Esophagus muscularis mucosa (tissue), 4 donors: ENCODE results near the gene MIGA2. TPM values are rescaled to one million over a fixed set of nuclear protein-coding genes. Genes with fewer than 3 reads are reported as not detected.
A peak's percentile ranks its signal among the peaks of the same experiment; 100 is the strongest.

Experiments used
- DNase-seq: peaks from one replicate; pipeline ENCODE4 v3.0.0-alpha.2; 2017; ENCODE audit errors: extremely low spot score
- H3K27ac ChIP-seq, 4 donors: fragments of 200-600 bp; sonication (generic); replicated peaks in 1 of 4; 1 replicate in 3 of 4; 2 replicates in 1 of 4; pipeline ENCODE4 v1.5.1; 2016 to 2019; ENCODE audit warnings: mild to moderate bottlenecking in 1 of 4
- H3K27me3 ChIP-seq, 4 donors: fragments of 200-600 bp; sonication (generic); one replicate each; pipeline versions ENCODE4 v1.5.1 to v1.6.0; 2016 to 2019
- H3K36me3 ChIP-seq, 4 donors: fragments of 200-600 bp; sonication (generic); one replicate each; pipeline ENCODE4 v1.5.1; 2016 to 2019
- H3K4me1 ChIP-seq, 4 donors: fragments of 200-600 bp; sonication (generic); one replicate each; pipeline ENCODE4 v1.5.1; 2016 to 2019
- H3K4me3 ChIP-seq, 4 donors: fragments of 200-600 bp; sonication (generic); 1 replicate in 2 of 4; 2 replicates in 2 of 4; pipeline ENCODE4 v1.5.1; 2016 to 2019; ENCODE audit warnings: mild to moderate bottlenecking in 4 of 4, moderate library complexity in 1 of 4
- H3K9me3 ChIP-seq, 4 donors: fragments of 200-600 bp; sonication (generic); 1 replicate in 3 of 4; 2 replicates in 1 of 4; pipeline ENCODE4 v1.5.1; 2016 to 2019
- CTCF ChIP-seq, 3 experiments: fragments of 200-600 bp in 2 of 3; fragments of 450-650 bp in 1 of 3; sonication (generic) in 2 of 3; IDR thresholded peaks; one replicate each; pipeline ENCODE4 v1.5.1; 2017 to 2019; ENCODE audit warnings: antibody characterized with exemption in 3 of 3, mild to moderate bottlenecking in 2 of 3, moderate library complexity in 1 of 3
- EP300 ChIP-seq: sonication (generic); formaldehyde crosslinking; IDR thresholded peaks from one replicate; pipeline ENCODE4 v1.6.1; 2017; ENCODE audit warnings: antibody characterized with exemption
- POLR2A ChIP-seq: fragments of 450-650 bp; IDR thresholded peaks from one replicate; pipeline ENCODE4 v1.6.1; 2017; ENCODE audit warnings: antibody characterized with exemption, moderate library complexity, mild to moderate bottlenecking, low read depth
- POLR2AphosphoS5 ChIP-seq, 2 donors: sonication (generic); formaldehyde crosslinking; IDR thresholded peaks; one replicate each; pipeline ENCODE4 v1.6.1; 2017; ENCODE audit warnings: antibody characterized with exemption in 2 of 2
- WGBS: methylation state at CpG from one replicate; pipeline ENCODE4 v1.1.5; 2018; 5-methylcytosine and 5-hydroxymethylcytosine counted together
- intact Hi-C: fragments of 100-400 bp; cut with DNase I; formaldehyde crosslinking; loops from one replicate; pipeline ENCODE4 v1.15.1; 2023
- total RNA-seq, 4 donors: library from RNA; depleted of rRNA; stranded (reverse); fragments of >200 nt; gene quantifications; one replicate each; pipeline versions ENCODE4 v1.1.0 to v1.2.1, GENCODE V29; 2016

The MIGA2 gene, protein sequence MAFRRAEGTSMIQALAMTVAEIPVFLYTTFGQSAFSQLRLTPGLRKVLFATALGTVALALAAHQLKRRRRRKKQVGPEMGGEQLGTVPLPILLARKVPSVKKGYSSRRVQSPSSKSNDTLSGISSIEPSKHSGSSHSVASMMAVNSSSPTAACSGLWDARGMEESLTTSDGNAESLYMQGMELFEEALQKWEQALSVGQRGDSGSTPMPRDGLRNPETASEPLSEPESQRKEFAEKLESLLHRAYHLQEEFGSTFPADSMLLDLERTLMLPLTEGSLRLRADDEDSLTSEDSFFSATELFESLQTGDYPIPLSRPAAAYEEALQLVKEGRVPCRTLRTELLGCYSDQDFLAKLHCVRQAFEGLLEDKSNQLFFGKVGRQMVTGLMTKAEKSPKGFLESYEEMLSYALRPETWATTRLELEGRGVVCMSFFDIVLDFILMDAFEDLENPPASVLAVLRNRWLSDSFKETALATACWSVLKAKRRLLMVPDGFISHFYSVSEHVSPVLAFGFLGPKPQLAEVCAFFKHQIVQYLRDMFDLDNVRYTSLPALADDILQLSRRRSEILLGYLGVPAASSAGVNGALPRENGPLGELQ
- 10 to 100 TPM; 23.9 to 44.2 (median 32.1) TPM for total RNA-seq

- Histone ChIP-seq H3K4me1 (peaks cover 22 to 48% (median 33%) of the 10 kb centered on the region in 4 donors), H3K9me3 (no peaks in the 10 kb centered on the region), H3K4me3 (peak within 1 kb of the TSS; percentile 79 to 99 (median 88)), H3K27me3 (no peaks in the 10 kb centered on the region), H3K27ac (peak within 1 kb of the TSS; percentile 82 to 91 (median 88)), H3K36me3 (peaks cover 0 to 11% (median 10%) of the 10 kb centered on the region in 4 donors)
- 0% methylated on average over 34 of the region's 49 CpGs for WGBS
- TF ChIP-seq EP300 (no peak), POLR2AphosphoS5 (IDR thresholded peaks at IDR 0.05) (peak; percentile 94 to 97), POLR2A (peak; percentile 75), CTCF (IDR thresholded peaks at IDR 0.05) (peak in 1 of 3 experiments; percentile 37)
- intact Hi-C loops: loop anchor here (5.0 kb wide), 1 partner anchor 41 kb away; no protein-coding TSS in a partner anchor
- DNase-seq: peak; percentile 99
Observed at GRCh38 chr9:129036241-129036922, at the start of gene MIGA2. MIGA2 (plus strand) TSS chr9:129036626; CDS start chr9:129040595, 3,969 bp downstream.

GRCh38 chr9:128986671-128987070 lies 49.8 kb upstream of the MIGA2 start:
- Histone ChIP-seq H3K27me3 (no peaks in the 10 kb centered on the region), H3K4me1 (peaks cover 0 to 7% (median 3%) of the 10 kb centered on the region in 4 donors), H3K9me3 (no peaks in the 10 kb centered on the region), H3K27ac (no peak overlapping the region), H3K36me3 (peaks cover 72 to 100% (median 90%) of the 10 kb centered on the region in 4 donors), H3K4me3 (no peak overlapping the region)
- DNase-seq: no peak
- TF ChIP-seq POLR2A: no peak
- no peak for TF ChIP-seq POLR2AphosphoS5 (IDR thresholded peaks at IDR 0.05)
- no peak for TF ChIP-seq EP300
- TF ChIP-seq CTCF (IDR thresholded peaks at IDR 0.05): no peak
- intact Hi-C loops: no loop called here
- 95% methylated on average over 5 of the region's 5 CpGs for WGBS

- Histone ChIP-seq H3K27me3 (no peaks in the 10 kb centered on the region), H3K4me3 (no peak overlapping the region), H3K4me1 (peaks cover 0 to 7% (median 3%) of the 10 kb centered on the region in 4 donors), H3K27ac (peak overlapping the region in 2 of 4 donors; percentile 53 to 54), H3K9me3 (no peaks in the 10 kb centered on the region), H3K36me3 (peaks cover 72 to 100% (median 89%) of the 10 kb centered on the region in 4 donors)
- DNase-seq: no peak
- WGBS: 67% methylated on average over 5 of the region's 5 CpGs
- intact Hi-C loops: no loop called here
- TF ChIP-seq POLR2AphosphoS5 (IDR thresholded peaks at IDR 0.05) (peak in 1 of 2 donors; percentile 49), CTCF (IDR thresholded peaks at IDR 0.05) (no peak)
Observed at GRCh38 chr9:128987805-128988204, 48.6 kb upstream of the MIGA2 start.

DNA sequence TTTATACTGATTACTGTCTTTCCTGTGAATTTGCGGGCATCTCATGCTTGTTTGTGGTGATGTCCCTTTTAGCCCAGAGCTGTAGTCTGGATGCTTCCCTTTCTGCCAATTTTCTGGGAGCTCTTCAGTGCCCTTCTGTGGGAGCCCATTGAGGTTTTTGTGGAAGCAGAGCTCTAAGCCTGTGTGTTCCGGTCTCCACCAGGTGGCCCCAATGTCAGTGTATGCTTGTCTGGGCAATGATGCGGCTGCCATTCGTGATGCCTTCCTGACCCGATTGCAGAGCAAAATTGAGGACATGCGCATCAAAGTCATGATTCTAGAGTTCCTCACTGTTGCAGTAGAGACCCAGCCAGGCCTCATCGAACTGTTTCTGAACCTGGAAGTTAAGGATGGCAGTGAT lies 43.4 kb upstream of the MIGA2 start:
- TF ChIP-seq POLR2AphosphoS5 (IDR thresholded peaks at IDR 0.05) (no peak), CTCF (IDR thresholded peaks at IDR 0.05) (peak in 1 of 3 experiments; percentile 15)
- intact Hi-C loops: no loop called here
- H3K4me3 ChIP-seq: no peak overlapping the region
- H3K9me3 ChIP-seq: no peaks in the 10 kb centered on the region
- H3K4me1 ChIP-seq: peaks cover 0 to under 1% (median 0%) of the 10 kb centered on the region in 4 donors
- peaks cover 52 to 100% (median 93%) of the 10 kb centered on the region in 4 donors for H3K36me3 ChIP-seq
- H3K27ac ChIP-seq: no peak overlapping the region
- H3K27me3 ChIP-seq: no peaks in the 10 kb centered on the region
- 73% methylated on average over 7 of the region's 7 CpGs for WGBS
- DNase-seq: no peak
